ENCODE measurements around the gene TMEM135. TPM values are rescaled to one million over a fixed set of nuclear protein-coding genes. Genes with fewer than 3 reads are reported as not detected.

TMEM135 gene
- total RNA-seq, 2 experiments from 2014 or later, result 14.1 to 15.6 TPM

DNA sequence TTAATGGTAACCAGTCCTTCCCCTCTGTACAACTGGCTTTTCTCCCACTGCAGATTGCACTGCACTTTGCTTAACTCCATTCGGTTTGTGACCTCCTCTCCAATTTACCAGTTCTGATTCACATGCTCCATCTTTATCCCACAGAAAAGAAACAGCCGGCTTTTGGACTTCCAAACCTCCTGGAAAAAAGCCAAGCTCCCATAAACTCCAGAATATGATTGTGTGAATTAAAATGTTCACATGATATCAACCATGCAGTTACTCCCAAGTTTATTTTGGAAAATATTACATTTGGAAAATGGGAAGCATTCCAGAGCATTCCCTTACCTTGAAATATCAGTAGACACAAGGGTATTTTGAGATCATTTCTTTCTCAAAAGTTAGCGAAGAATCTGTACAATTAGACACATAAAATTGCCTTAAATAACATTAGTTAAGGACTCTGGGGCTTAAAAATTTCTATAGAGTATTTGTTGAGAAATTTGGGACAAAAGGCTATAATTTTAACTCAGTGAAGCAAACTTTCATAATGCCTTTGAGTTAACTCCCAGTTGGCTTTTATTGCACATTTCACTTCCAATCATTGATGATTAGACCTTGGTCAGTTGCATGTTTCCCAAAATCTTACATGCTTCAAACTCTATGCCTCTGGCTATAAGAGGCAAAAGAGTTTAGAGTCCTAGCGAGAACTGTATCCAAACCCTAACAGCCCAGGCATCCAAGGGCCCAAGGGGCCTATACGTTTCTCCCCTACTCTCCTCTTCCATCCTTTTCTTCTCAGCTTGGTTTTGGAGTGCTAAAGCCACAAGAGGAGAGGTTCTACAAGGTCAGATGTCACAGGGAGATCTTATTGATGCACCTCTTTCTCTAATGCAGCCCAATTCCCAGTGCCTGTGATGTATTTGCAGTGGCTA lies 23.6 kb upstream of the TMEM135 start:
- no peak for ATAC-seq (ENCODE audit: poor library complexity)
- no peaks in the 10 kb centered on the region for H3K4me1 ChIP-seq (ENCODE audit: insufficient read depth, low read length)
- DNase-seq, result no peak
- Mint-ChIP-seq H3K27ac (no peak overlapping the region), H3K4me3 (no peak overlapping the region), H3K27me3 (no peaks in the 10 kb centered on the region), H3K36me3 (ENCODE audit: low read depth) (no peaks in the 10 kb centered on the region), H3K9me3 (no peaks in the 10 kb centered on the region), H3K4me1 (ENCODE audit: low read depth) (no peaks in the 10 kb centered on the region)
- intact Hi-C loops (cut with DNase I, micrococcal nuclease), result no loop called here
- H3K27me3 ChIP-seq (ENCODE audit: control insufficient read depth in 1 of 2, insufficient read depth in 2 of 2, low read length in 2 of 2), result peaks cover 0 to 2% of the 10 kb centered on the region in 2 experiments
- POLR2A ChIA-PET, result no interaction called here
- no peak overlapping the region for H3K27ac ChIP-seq (ENCODE audit: low read depth in 1 of 2, low read length in 2 of 2)
- H3K9me3 ChIP-seq (ENCODE audit: control insufficient read depth in 1 of 2, insufficient read depth in 1 of 2, low read length in 2 of 2), result no peaks in the 10 kb centered on the region
- TF ChIP-seq, protein P1, sequence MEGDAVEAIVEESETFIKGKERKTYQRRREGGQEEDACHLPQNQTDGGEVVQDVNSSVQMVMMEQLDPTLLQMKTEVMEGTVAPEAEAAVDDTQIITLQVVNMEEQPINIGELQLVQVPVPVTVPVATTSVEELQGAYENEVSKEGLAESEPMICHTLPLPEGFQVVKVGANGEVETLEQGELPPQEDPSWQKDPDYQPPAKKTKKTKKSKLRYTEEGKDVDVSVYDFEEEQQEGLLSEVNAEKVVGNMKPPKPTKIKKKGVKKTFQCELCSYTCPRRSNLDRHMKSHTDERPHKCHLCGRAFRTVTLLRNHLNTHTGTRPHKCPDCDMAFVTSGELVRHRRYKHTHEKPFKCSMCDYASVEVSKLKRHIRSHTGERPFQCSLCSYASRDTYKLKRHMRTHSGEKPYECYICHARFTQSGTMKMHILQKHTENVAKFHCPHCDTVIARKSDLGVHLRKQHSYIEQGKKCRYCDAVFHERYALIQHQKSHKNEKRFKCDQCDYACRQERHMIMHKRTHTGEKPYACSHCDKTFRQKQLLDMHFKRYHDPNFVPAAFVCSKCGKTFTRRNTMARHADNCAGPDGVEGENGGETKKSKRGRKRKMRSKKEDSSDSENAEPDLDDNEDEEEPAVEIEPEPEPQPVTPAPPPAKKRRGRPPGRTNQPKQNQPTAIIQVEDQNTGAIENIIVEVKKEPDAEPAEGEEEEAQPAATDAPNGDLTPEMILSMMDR (IDR thresholded peaks at IDR 0.05), result no peak
- CTCF ChIA-PET, result no interaction called here
- no peak overlapping the region for H3K4me3 ChIP-seq (ENCODE audit: low read length)
- H3K36me3 ChIP-seq (ENCODE audit: insufficient read depth, low read length), result no peaks in the 10 kb centered on the region

DNA sequence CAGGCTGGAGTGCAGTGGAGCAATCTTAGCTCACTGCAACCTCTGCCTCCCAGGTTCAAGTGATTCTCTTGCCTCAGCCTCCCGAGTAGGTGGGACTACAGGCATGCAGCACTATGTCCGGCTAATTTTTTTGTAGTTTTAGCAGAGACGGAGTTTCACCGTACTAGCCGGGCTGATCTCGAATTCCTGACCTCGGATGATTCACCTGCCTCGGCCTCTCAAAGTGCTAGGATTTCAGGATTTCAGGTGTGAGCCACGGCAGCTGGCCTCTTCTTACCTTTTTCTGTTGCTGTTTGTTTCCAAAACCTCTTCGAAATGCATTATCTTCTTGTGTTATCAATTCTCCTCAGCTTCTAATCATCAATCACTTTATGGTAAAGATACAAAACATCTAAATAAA lies 22.1 kb upstream of the TMEM135 start:
- H3K9me3 Mint-ChIP-seq, result no peaks in the 10 kb centered on the region
- Histone ChIP-seq H3K27ac (ENCODE audit: low read depth in 1 of 2, low read length in 2 of 2) (no peak overlapping the region), H3K36me3 (ENCODE audit: insufficient read depth, low read length) (no peaks in the 10 kb centered on the region), H3K9me3 (ENCODE audit: control insufficient read depth in 1 of 2, insufficient read depth in 1 of 2, low read length in 2 of 2) (no peaks in the 10 kb centered on the region), H3K4me3 (ENCODE audit: low read length) (no peak overlapping the region), H3K4me1 (ENCODE audit: insufficient read depth, low read length) (no peaks in the 10 kb centered on the region), H3K27me3 (ENCODE audit: control insufficient read depth in 1 of 2, insufficient read depth in 2 of 2, low read length in 2 of 2) (peaks cover 0 to 2% of the 10 kb centered on the region in 2 experiments)
- H3K27ac Mint-ChIP-seq, result no peak overlapping the region
- intact Hi-C loops (cut with DNase I, micrococcal nuclease), result no loop called here
- ChIA-PET POLR2A (no interaction called here), CTCF (no interaction called here)
- DNase-seq (no peak), ATAC-seq (ENCODE audit: poor library complexity) (no peak)
- H3K4me1 Mint-ChIP-seq (ENCODE audit: low read depth), result no peaks in the 10 kb centered on the region
- peaks cover 9% of the 10 kb centered on the region for H3K27me3 Mint-ChIP-seq
- TF ChIP-seq, protein P1 (IDR thresholded peaks at IDR 0.05), result no peak
- no peaks in the 10 kb centered on the region for H3K36me3 Mint-ChIP-seq (ENCODE audit: low read depth)
- H3K4me3 Mint-ChIP-seq, result no peak overlapping the region

DNA sequence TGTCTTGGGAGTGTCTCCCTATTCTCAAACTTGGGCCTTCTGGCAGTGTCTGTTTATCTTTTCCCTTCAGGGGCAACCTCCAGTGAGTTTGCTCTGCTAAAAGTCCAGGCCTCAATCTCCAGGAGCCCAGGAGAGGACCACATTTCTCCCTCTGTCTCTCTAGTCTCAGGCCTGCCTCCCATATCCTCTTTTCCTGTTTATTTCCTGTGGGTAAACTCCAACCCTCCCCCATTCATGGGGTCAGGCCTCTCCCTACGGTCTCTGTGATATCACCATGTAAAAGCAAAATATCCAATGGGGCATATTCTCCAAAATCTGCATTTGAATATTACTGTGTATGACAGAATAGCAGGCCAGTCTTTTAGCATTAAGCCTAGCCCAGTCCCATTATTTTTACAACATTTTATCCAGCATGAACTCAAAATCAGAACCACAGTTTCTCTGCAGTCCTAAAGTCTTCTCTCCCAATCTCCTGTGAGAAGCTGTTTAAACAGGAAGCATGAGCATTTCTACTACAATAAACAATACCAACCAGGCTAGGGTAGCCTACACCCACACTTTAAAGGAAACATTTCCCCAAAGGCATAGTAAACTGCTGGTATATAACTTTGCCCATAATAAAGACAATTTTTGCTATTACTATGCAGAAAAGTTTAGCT lies 18.0 kb upstream of the TMEM135 start:
- Mint-ChIP-seq H3K27me3 (peaks cover 13% of the 10 kb centered on the region), H3K9me3 (no peaks in the 10 kb centered on the region), H3K4me1 (ENCODE audit: low read depth) (no peaks in the 10 kb centered on the region), H3K4me3 (no peak overlapping the region), H3K36me3 (ENCODE audit: low read depth) (no peaks in the 10 kb centered on the region), H3K27ac (no peak overlapping the region)
- Histone ChIP-seq H3K27me3 (ENCODE audit: control insufficient read depth in 1 of 2, insufficient read depth in 2 of 2, low read length in 2 of 2) (peaks cover 0 to 2% of the 10 kb centered on the region in 2 experiments), H3K9me3 (ENCODE audit: control insufficient read depth in 1 of 2, insufficient read depth in 1 of 2, low read length in 2 of 2) (no peaks in the 10 kb centered on the region), H3K27ac (ENCODE audit: low read depth in 1 of 2, low read length in 2 of 2) (no peak overlapping the region), H3K4me3 (ENCODE audit: low read length) (no peak overlapping the region), H3K4me1 (ENCODE audit: insufficient read depth, low read length) (no peaks in the 10 kb centered on the region), H3K36me3 (ENCODE audit: insufficient read depth, low read length) (no peaks in the 10 kb centered on the region)
- intact Hi-C loops (cut with DNase I, micrococcal nuclease), result no loop called here
- TF ChIP-seq, protein P1 (IDR thresholded peaks at IDR 0.05), result no peak
- ChIA-PET POLR2A (no interaction called here), CTCF (no interaction called here)
- DNase-seq (no peak), ATAC-seq (ENCODE audit: poor library complexity) (no peak)
